ENCODE data around the gene DOCK2. TPM values are rescaled to one million over a fixed set of nuclear protein-coding genes. Genes with fewer than 3 reads are reported as not detected.

Gene DOCK2
- total RNA-seq, 1 donor from 2014 or later, result 13.5 TPM

DNA sequence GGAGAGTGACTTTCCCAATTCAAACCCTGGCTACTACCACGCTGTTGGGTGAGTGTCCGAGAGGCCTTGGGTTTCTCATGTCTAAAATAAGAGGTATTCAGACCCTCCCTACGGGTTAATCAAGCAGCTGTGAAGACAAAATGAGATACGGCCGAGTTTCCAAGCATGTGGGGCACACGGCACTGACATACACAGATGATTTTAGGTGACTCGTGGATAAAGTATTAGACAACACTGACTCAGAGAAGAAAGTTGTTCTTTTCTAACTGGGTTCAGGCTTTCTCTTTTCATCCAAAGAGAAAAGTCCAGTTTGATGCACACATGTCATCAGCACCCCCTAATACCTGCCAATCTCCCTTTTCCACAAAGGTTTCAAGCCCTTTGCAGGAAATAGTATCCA is 484.2 kb downstream of the DOCK2 start:
- peak; percentile 68 for DNase-seq (ENCODE audit: low read depth)

DNA sequence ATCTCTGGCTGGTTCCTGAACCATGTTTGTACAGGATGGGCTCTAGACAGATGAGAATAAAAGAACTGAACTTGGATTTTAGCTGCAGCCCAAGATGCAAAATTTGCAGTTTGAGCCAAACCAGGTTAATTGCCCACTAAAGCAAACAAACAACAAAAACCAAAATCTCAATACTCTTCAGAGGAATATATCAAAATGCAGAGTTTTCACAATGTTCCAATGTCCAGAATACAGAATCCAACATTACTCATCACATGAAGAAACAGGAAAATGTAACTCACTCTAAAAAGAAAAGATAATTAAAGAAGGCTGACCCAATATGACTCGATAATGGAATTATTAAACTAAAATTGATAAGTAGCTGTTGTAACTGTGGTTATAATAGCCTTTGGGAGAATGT is 489.0 kb downstream of the DOCK2 start:
- DNase-seq (ENCODE audit: low read depth), result no peak

DNA sequence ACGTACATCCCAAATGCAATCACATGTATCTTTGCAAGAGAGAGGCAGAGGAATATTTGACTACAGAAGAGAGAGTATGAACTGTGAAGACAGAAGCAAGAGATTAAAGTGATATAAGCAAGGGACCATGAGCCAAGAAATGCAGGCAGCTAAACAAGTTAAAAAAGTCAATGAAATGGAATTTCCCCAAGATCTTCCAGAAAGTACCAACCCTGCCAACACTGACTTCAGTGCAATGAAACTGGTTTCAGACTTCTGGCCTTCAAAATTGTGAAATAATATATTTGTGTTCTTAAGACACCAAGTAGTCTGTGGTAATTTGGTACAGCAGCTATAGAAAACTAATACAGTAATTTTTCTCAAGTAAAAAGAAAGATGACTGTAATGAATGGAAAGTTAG is 489.6 kb downstream of the DOCK2 start:
- no peak for DNase-seq (ENCODE audit: low read depth)

DNA sequence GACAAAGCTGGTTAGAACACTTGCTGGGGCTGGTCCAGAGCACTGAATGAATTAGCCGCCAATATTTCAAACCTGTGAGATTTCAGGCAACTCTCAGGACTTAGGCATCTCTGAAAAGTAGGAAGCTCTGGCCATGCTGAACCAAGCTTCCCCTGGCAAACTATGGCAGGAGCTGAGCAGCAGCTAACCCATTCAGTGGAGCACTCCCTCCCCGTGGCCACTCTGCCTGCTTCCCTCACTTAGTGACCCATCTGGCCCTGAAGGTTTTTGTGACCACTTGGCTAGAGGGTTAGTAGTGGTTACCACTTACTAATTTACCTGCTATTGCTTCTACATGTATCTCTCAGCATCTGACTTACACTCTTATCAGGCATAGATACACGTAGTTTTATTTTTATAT is 494.2 kb downstream of the DOCK2 start:
- no peak for DNase-seq (ENCODE audit: low read depth)

DNA sequence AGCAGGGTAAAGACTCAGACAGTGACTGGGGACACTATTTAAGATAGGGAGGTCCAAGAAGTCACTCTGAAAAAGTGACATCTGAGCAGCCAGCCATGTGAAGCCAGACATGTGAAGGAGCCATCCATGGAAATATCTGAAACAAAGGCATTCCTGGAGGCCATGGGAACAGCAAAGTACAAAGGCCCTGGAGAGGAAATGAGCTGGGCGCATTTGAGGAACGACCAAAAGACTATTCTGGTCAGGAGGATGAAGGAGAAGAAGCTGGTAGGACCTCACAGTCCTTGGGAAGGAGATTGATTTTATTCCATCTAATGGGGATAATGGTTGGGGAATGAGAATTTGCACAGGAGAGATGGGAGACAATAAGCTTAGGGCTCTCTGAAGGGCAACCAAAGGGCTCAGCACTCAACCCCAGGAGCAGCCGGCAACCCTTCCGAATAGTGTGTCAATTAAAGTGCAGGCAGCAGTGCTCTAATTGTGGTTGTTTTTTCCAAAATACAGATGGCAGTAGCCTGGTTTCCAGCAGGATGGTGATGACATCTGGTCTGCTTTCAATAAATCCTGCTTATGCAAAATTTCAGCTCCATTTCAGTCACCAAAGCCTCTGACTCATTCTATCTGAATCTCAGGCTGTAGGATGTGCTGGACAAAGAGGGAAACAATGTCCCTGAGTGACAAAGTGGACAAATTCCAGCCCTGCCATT is 495.3 kb downstream of the DOCK2 start:
- DNase-seq (ENCODE audit: low read depth), result peak; percentile 58

Other genes starting within 250 kb of the DOCK2 start
- 32.8 and 35.1 TPM in 2 replicates for gene SPDL1, start 53.5 kb upstream of the DOCK2 start, total RNA-seq

Data from renal cortical epithelial cell (primary cell).